Lung (tissue), 12 donors: ENCODE results near the gene NDUFB2. TPM values are rescaled to one million over a fixed set of nuclear protein-coding genes. Genes with fewer than 3 reads are reported as not detected.

Experiments
- ATAC-seq: fragments of 200-7000 bp; cut with Tn5 transposase; one replicate; pipeline ENCODE4 v1.9.1; 2020; ENCODE audit warnings: moderate number of reproducible peaks; ENCODE audit not compliant: insufficient read depth, low FRiP score
- DNase-seq, 3 donors: peaks; one replicate each; pipeline ENCODE4 v3.0.0-alpha.2; 2013 to 2017
- H3K27ac ChIP-seq, 2 donors: one replicate each; pipeline ENCODE4 v1.5.1; 2013; ENCODE audit warnings: mild to moderate bottlenecking in 2 of 2, moderate library complexity in 2 of 2, control low read depth in 1 of 2, inconsistent platforms in 1 of 2, low read depth in 1 of 2, low read length in 1 of 2
- H3K27me3 ChIP-seq, 3 donors: one replicate each; pipeline ENCODE4 v1.5.1; 2013; ENCODE audit warnings: low read length in 2 of 3; ENCODE audit not compliant: control insufficient read depth in 3 of 3, insufficient read depth in 3 of 3
- H3K36me3 ChIP-seq, 4 donors: one replicate each; pipeline ENCODE4 v1.5.1; 2013; ENCODE audit warnings: low read length in 4 of 4, mild to moderate bottlenecking in 1 of 4, moderate library complexity in 1 of 4; ENCODE audit not compliant: control insufficient read depth in 4 of 4, insufficient read depth in 4 of 4
- H3K4me1 ChIP-seq, 5 donors: one replicate each; pipeline ENCODE4 v1.5.1; 2013; ENCODE audit warnings: low read length in 5 of 5, mild to moderate bottlenecking in 2 of 5, moderate library complexity in 1 of 5; ENCODE audit not compliant: control insufficient read depth in 5 of 5, insufficient read depth in 5 of 5
- H3K4me3 ChIP-seq: one replicate; pipeline ENCODE4 v1.5.1; 2013; ENCODE audit warnings: mild to moderate bottlenecking, control low read depth, moderate library complexity
- H3K9ac ChIP-seq, 2 donors: one replicate each; pipeline ENCODE4 v1.5.1; 2013; ENCODE audit warnings: low read length in 2 of 2, control low read depth in 1 of 2; ENCODE audit not compliant: insufficient read depth in 1 of 2
- H3K9me3 ChIP-seq, 4 donors: one replicate each; pipeline ENCODE4 v1.5.1; 2013; ENCODE audit warnings: low read length in 3 of 4, mild to moderate bottlenecking in 1 of 4, moderate library complexity in 1 of 4; ENCODE audit not compliant: control insufficient read depth in 4 of 4, insufficient read depth in 3 of 4
- CTCF ChIP-seq: IDR thresholded peaks from 2 replicates; pipeline ENCODE4 v1.5.1; 2012; ENCODE audit warnings: mild to moderate bottlenecking; ENCODE audit errors: control extremely low read depth, extremely low read depth
- WGBS, 2 donors: extraction: QIAGEN DNeasy Blood & Tissue Kit; methylation state at CpG; one replicate each; pipeline ENCODE4 v1.1.7; 2013; 5-methylcytosine and 5-hydroxymethylcytosine counted together
- polyA plus RNA-seq, 2 donors: library from polyadenylated mRNA; stranded (reverse); fragments of 200-250 nt; gene quantifications; one replicate each; pipeline ENCODE4 v1.2.1, GENCODE V29; 2013
- total RNA-seq, 2 donors: library from RNA; depleted of rRNA in 1 of 2; stranded (reverse); fragments of >200 nt in 1 of 2; gene quantifications; one replicate each; pipeline ENCODE4 v1.2.1, GENCODE V29; 2014 to 2021
- donor health status: control.
- donor health status: control.
- donor health status: Bipolar disorder and iron deficiency.
- donor health status: healthy.
- donor health status: DM: yes; HTN: yes; CAD: no.

NDUFB2 gene
- total and polyA plus RNA-seq, 4 donors: 52.3 to 327 (median 190) TPM

DNA sequence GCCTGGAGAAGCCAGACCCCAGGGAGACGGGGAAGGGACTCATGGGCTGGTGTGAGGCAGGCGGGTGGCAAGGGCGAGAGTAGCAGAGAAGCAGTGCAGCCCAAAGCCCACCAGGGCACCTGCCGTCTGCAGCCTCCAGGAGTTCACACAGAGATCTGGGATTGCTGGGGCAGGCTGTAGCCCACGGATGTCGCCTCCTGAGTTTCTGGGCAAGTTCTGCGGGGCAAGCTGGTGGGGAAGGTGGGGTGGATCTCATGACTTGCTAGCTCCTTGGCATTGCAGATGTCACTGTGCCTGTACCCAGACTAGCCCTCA lies 17.7 kb upstream of the NDUFB2 start:
- no peak overlapping the region for H3K27ac ChIP-seq
- no peaks in the 10 kb centered on the region for H3K9me3 ChIP-seq
- peaks cover 0 to 19% (median 2%) of the 10 kb centered on the region in 4 donors for H3K36me3 ChIP-seq
- H3K9ac ChIP-seq: no peak overlapping the region
- no peak overlapping the region for H3K4me3 ChIP-seq
- ATAC-seq (no peak), DNase-seq (no peak)
- H3K4me1 ChIP-seq: peaks cover 0 to 5% (median 3%) of the 10 kb centered on the region in 5 donors
- 96% methylated on average over 7 of the region's 7 CpGs for WGBS, 2 donors
- H3K27me3 ChIP-seq: no peaks in the 10 kb centered on the region
- no peak for TF ChIP-seq CTCF

GRCh38 chr7:140679186-140679585 lies 17.3 kb upstream of the NDUFB2 start:
- ATAC-seq (no peak), DNase-seq (no peak)
- WGBS, 2 donors: 95 to 96% methylated on average over 9 of the region's 9 CpGs
- no peak overlapping the region for H3K9ac ChIP-seq
- H3K4me3 ChIP-seq: no peak overlapping the region
- peaks cover 0 to 21% (median 2%) of the 10 kb centered on the region in 4 donors for H3K36me3 ChIP-seq
- no peaks in the 10 kb centered on the region for H3K27me3 ChIP-seq
- no peak for TF ChIP-seq CTCF
- no peaks in the 10 kb centered on the region for H3K9me3 ChIP-seq
- H3K27ac ChIP-seq: no peak overlapping the region
- peaks cover 0 to 3% (median 0%) of the 10 kb centered on the region in 5 donors for H3K4me1 ChIP-seq

DNA sequence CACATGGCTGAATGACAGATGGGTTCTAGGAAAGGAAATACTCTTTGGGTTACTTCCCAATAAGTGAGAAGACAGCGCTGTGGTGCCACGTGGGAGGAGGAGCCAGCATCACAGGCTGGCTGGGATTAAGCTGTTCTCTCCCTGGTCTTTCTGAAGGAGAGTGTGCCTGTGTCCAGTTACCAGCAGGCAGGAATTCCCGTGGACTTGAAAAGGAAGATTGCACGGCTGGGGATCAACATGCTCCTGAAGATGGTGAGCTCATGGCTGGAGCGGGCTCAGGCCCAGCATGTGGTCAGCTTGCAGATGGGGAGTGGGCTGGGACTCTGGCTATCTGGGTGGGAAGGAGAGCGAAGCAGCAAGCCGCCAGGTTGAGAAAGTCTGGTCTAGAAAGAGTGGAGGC lies 15.6 kb upstream of the NDUFB2 start:
- TF ChIP-seq CTCF: no peak
- ATAC-seq (no peak), DNase-seq (no peak)
- Histone ChIP-seq H3K27ac (no peak overlapping the region), H3K9me3 (no peaks in the 10 kb centered on the region), H3K4me1 (no peaks in the 10 kb centered on the region), H3K27me3 (no peaks in the 10 kb centered on the region), H3K4me3 (no peak overlapping the region), H3K36me3 (peaks cover 0 to 34% (median 2%) of the 10 kb centered on the region in 4 donors), H3K9ac (no peak overlapping the region)
- WGBS, 2 donors: 91 to 93% methylated on average over 7 of the region's 7 CpGs

- Histone ChIP-seq H3K9ac (no peak overlapping the region), H3K4me3 (no peak overlapping the region), H3K4me1 (no peaks in the 10 kb centered on the region), H3K36me3 (peaks cover 0 to 35% (median 2%) of the 10 kb centered on the region in 4 donors), H3K27me3 (no peaks in the 10 kb centered on the region), H3K9me3 (no peaks in the 10 kb centered on the region), H3K27ac (no peak overlapping the region)
- no peak for TF ChIP-seq CTCF
- 98 to 99% methylated on average over 3 of the region's 3 CpGs for WGBS, 2 donors
- DNase-seq: no peak
- ATAC-seq: no peak
Measured at GRCh38 chr7:140681766-140682165, 14.7 kb upstream of the NDUFB2 start.
